DMS79 (cell line): ENCODE measurements around the gene TTPAL.

Experiments
- DNase-seq: peaks from one replicate; lab custom pipeline; 2025; lab: John Stamatoyannopoulos, UW

Gene TTPAL

DNA sequence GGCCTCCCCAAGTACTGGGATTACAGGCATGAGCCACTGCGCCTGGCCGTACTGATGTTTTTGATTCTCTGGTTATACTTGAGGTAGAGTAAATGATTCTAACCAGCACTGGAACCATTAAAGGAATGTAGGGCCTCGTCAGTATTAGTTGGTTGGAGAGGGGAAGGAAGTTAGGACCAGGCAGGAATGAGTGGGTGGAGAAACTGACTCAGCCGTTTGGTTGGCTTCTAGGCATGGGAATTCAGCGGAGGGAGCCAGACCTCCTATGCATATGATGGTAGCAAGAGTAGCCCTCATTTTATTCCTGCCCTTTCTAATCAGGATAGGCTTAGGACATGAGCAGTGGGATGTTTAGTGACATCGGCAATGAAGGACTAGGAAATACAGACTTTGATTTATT lies 65.2 kb downstream of the TTPAL start:
- DNase-seq, result no peak

GRCh38 chr20:44541992-44542391 lies 66.3 kb downstream of the TTPAL start:
- no peak for DNase-seq

DNA sequence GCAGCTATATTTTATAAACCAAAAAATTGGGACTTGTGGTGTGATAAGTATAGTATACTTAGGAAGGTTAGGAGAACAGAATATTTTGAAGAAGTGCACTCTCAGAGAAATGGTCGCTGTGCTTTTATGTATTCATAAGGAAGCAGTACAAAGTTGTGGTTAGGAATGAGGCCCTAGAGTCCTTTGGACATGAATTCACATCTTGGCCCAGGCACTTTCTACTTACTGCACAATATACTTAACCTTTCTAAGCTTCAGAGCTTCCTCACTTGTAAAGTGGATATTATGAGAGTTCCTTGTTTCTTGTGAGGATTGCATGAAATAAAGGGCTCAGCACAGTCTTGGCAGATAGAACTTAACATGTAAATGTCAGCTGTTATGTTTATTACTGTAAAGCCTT lies 67.2 kb downstream of the TTPAL start:
- no peak for DNase-seq

- DNase-seq, result no peak
Measured at GRCh38 chr20:44543358-44543757, 67.7 kb downstream of the TTPAL start.
